GM23338 (cell line): ENCODE measurements around the gene IPCEF1.

Experiments used
- CREB1 ChIP-seq: fragments of 250-450 bp; sonication (Bioruptor Pico); IDR thresholded peaks from 2 replicates; pipeline ENCODE4 v1.5.0; 2020; ENCODE audit warnings: low read depth, mild to moderate bottlenecking, moderate library complexity
- EZH2 ChIP-seq: fragments of 200-600 bp; sonication (generic); IDR thresholded peaks from one replicate; pipeline ENCODE4 v1.8.0; 2017; ENCODE audit warnings: antibody characterized with exemption, mild to moderate bottlenecking, low read depth; ENCODE audit not compliant: unreplicated experiment
- TF ChIP-seq, protein P1 (sequence below): IDR thresholded peaks from one replicate; pipeline ENCODE4 v1.6.1; 2018; ENCODE audit warnings: antibody characterized with exemption; ENCODE audit not compliant: unreplicated experiment

DNA sequence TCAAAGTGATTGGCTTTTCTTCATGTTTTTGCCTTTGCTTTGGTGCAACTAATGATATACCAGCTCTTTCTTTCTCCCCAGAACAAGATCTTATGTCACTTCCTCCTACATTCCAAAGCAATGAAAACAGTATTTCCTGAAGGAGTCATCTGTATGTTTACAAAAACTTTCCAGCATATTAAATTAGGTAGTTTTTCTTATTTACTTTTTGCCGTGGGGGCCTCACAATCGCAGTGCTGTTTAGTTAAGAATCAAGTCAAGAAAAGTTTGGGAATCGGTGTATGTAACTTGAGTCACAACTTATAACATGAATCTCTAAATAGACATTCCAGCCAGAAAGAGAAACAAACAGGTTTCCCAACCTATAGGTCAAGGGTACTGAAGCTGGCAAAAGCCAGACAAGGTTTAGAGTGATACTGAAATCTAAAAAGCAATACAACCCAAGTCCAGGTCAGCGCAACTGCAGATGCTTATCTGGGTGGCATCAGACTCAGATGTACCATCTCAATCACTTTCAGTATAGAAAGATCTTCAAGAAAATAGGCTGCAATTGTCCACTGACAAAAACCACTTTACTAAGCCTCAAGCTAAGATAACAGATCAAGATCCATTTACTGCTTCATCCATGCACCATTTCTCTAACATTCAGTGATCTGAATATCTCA is 63.6 kb downstream of the IPCEF1 start:
- TF ChIP-seq CREB1 (CRISPR knock-in tag) = no peak
- TF ChIP-seq, protein P1, sequence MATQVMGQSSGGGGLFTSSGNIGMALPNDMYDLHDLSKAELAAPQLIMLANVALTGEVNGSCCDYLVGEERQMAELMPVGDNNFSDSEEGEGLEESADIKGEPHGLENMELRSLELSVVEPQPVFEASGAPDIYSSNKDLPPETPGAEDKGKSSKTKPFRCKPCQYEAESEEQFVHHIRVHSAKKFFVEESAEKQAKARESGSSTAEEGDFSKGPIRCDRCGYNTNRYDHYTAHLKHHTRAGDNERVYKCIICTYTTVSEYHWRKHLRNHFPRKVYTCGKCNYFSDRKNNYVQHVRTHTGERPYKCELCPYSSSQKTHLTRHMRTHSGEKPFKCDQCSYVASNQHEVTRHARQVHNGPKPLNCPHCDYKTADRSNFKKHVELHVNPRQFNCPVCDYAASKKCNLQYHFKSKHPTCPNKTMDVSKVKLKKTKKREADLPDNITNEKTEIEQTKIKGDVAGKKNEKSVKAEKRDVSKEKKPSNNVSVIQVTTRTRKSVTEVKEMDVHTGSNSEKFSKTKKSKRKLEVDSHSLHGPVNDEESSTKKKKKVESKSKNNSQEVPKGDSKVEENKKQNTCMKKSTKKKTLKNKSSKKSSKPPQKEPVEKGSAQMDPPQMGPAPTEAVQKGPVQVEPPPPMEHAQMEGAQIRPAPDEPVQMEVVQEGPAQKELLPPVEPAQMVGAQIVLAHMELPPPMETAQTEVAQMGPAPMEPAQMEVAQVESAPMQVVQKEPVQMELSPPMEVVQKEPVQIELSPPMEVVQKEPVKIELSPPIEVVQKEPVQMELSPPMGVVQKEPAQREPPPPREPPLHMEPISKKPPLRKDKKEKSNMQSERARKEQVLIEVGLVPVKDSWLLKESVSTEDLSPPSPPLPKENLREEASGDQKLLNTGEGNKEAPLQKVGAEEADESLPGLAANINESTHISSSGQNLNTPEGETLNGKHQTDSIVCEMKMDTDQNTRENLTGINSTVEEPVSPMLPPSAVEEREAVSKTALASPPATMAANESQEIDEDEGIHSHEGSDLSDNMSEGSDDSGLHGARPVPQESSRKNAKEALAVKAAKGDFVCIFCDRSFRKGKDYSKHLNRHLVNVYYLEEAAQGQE = no peak
- no peak for TF ChIP-seq EZH2
